Measurements from ENCODE around the gene VAV1. TPM values are rescaled to one million over a fixed set of nuclear protein-coding genes. Genes with fewer than 3 reads are reported as not detected.

VAV1 gene
- total and polyA plus RNA-seq, 2 of the 8 experiments (the other 6 are each of a cell fraction or from before 2014, with no cell fraction given) = 0.21 to 0.22 TPM

DNA sequence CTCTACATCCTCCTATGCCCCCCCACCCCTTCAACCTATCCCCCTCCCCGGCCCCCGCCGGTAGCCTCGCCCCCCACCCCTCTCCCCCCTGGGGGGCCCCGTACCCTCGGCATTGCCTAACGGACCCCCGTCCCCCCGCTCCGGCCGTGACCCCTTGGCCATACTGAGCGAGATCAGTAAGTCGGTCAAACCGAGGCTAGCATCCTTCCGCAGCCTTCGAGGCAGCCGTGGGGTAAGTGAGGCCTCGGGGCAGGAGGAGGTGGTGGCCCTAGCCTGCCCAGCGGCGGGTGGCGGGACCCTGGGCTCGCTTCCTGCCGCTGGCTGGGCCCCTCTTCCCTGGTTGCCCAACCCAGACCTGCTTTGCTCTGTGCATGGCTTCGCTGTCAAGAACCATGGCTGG, 26.5 kb upstream of the VAV1 start:
- H3K9me3 ChIP-seq (ENCODE audit: insufficient read depth in 2 of 2, low read depth in 1 of 2, low read length in 1 of 2) = no peaks in the 10 kb centered on the region
- 92% methylated on average over 4 of the region's 24 CpGs; no CpG with 5 or more reads in 1 of the 2 experiments for WGBS, 2 experiments (ENCODE audit: extremely low coverage in 1 of 2, insufficient coverage in 1 of 2, insufficient read length in 1 of 2, insufficient replicate concordance in 2 of 2, low coverage in 1 of 2, low lambda C conversion rate in 2 of 2, missing lambda C conversion rate in 1 of 2)
- CTCF ChIA-PET (ENCODE audit: partially characterized antibody) = no interaction called here
- H3K4me1 ChIP-seq (replicated peaks in 1 of 4; ENCODE audit: control insufficient read depth in 3 of 4, insufficient read depth in 4 of 4, low read length in 3 of 4) = peaks cover 0 to 16% (median 11%) of the 10 kb centered on the region in 4 experiments; a peak in 5 of 7 replicates
- H2BK15ac ChIP-seq (ENCODE audit: low read length) = no peak overlapping the region
- DNase-seq (ENCODE audit: low read depth in 1 of 2, low spot score in 2 of 2) = no peak
- no peak overlapping the region for H2BK120ac ChIP-seq (replicated peaks; ENCODE audit: low read depth, low read length)
- H3K14ac ChIP-seq (ENCODE audit: insufficient read length) = no peak overlapping the region
- no peak overlapping the region for H2AFZ ChIP-seq (ENCODE audit: low read length)
- H3K4me2 ChIP-seq (ENCODE audit: insufficient read depth in 1 of 2, low read depth in 2 of 2, low read length in 2 of 2) = no peak overlapping the region
- H3K4ac ChIP-seq (replicated peaks; ENCODE audit: insufficient read length, low read depth, low read length) = no peak overlapping the region
- FAIRE-seq = no peak
- H3K79me2 ChIP-seq (ENCODE audit: control insufficient read depth in 1 of 2, insufficient read depth in 2 of 2, low read length in 2 of 2) = peaks cover 0 to 11% of the 10 kb centered on the region in 2 experiments; a peak in 1 of 4 replicates
- H4K8ac ChIP-seq (ENCODE audit: extremely low read depth, insufficient read depth, low read length) = no peak overlapping the region
- H3K27ac ChIP-seq (ENCODE audit: low read depth, low read length) = no peak overlapping the region
- no peak overlapping the region for H2BK5ac ChIP-seq (ENCODE audit: low read depth, low read length)
- H3K56ac ChIP-seq (replicated peaks; ENCODE audit: insufficient read length, low read depth, low read length) = no peak overlapping the region
- POLR2A ChIA-PET (ENCODE audit: partially characterized antibody) = interaction anchor here (1.4 kb wide), 1 partner anchor 18 kb away, joined by 4 read pairs; no protein-coding TSS in a partner anchor
- no peak overlapping the region for H3K4me3 ChIP-seq (ENCODE audit: extremely low read depth in 1 of 4, insufficient read depth in 2 of 4, low read depth in 3 of 4, low read length in 4 of 4)
- H2BK20ac ChIP-seq (ENCODE audit: low read length) = no peak overlapping the region
- peaks cover 0 to 6% of the 10 kb centered on the region in 2 experiments for H4K20me1 ChIP-seq (replicated peaks in 1 of 2; ENCODE audit: control insufficient read depth in 1 of 2, insufficient read depth in 2 of 2, low read length in 2 of 2)
- H2BK12ac ChIP-seq (ENCODE audit: low read depth, low read length) = no peak overlapping the region
- no peak overlapping the region for H4K5ac ChIP-seq (ENCODE audit: insufficient read length, low read depth, low read length)
- H3K36me3 ChIP-seq (ENCODE audit: control insufficient read depth in 2 of 4, insufficient read depth in 4 of 4, low read length in 3 of 4) = peaks cover 31 to 85% (median 52%) of the 10 kb centered on the region in 4 experiments
- H3K27me3 ChIP-seq (replicated peaks in 1 of 4; ENCODE audit: control insufficient read depth in 3 of 4, extremely low read depth in 1 of 4, insufficient read depth in 3 of 4, low read length in 3 of 4) = no peaks in the 10 kb centered on the region
- peaks cover 2% of the 10 kb centered on the region for H3K79me1 ChIP-seq (ENCODE audit: low read depth, low read length)
- no peak overlapping the region for H4K91ac ChIP-seq (replicated peaks; ENCODE audit: insufficient read length, low read length)
- no peak overlapping the region for H3K9ac ChIP-seq (replicated peaks in 1 of 4; ENCODE audit: extremely low read depth in 1 of 4, low read depth in 3 of 4, low read length in 3 of 4)
- no peak overlapping the region for H2AK5ac ChIP-seq (ENCODE audit: low read depth, low read length)
- H3K18ac ChIP-seq (ENCODE audit: extremely low read depth, low read length) = no peak overlapping the region
- H3K23ac ChIP-seq (ENCODE audit: insufficient read length) = no peak overlapping the region
- peaks cover under 1% of the 10 kb centered on the region; the same call in 1 of the 2 replicates for H3K23me2 ChIP-seq (ENCODE audit: low read depth, low read length)
- TF ChIP-seq, protein P1, sequence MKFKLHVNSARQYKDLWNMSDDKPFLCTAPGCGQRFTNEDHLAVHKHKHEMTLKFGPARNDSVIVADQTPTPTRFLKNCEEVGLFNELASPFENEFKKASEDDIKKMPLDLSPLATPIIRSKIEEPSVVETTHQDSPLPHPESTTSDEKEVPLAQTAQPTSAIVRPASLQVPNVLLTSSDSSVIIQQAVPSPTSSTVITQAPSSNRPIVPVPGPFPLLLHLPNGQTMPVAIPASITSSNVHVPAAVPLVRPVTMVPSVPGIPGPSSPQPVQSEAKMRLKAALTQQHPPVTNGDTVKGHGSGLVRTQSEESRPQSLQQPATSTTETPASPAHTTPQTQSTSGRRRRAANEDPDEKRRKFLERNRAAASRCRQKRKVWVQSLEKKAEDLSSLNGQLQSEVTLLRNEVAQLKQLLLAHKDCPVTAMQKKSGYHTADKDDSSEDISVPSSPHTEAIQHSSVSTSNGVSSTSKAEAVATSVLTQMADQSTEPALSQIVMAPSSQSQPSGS (IDR thresholded peaks at IDR 0.05; ENCODE audit: low read length) = no peak
- TF ChIP-seq TBP (IDR thresholded peaks at IDR 0.05; ENCODE audit: low read depth, low read length) (no peak), POLR2A (IDR thresholded peaks at IDR 0.05; ENCODE audit: control extremely low read depth in 1 of 2, low read depth in 2 of 2, low read length in 2 of 2) (no peak), SRF (IDR thresholded peaks at IDR 0.05; ENCODE audit: low read depth, low read length) (no peak), GABPA (IDR thresholded peaks at IDR 0.05; ENCODE audit: borderline replicate concordance, insufficient read depth, low read length) (no peak), RXRA (IDR thresholded peaks at IDR 0.05; ENCODE audit: insufficient read depth, low read depth, low read length) (no peak), EGR1 (IDR thresholded peaks at IDR 0.05; ENCODE audit: borderline replicate concordance, low read depth, low read length) (no peak), NRF1 (IDR thresholded peaks at IDR 0.05; ENCODE audit: low read depth, low read length) (no peak), TAF1 (IDR thresholded peaks at IDR 0.05; ENCODE audit: low read depth, low read length) (no peak), TEAD4 (IDR thresholded peaks at IDR 0.05; ENCODE audit: low read depth, low read length) (no peak), RAD21 (IDR thresholded peaks at IDR 0.05 in 1 of 2, conservative IDR thresholded peaks at IDR 0.05 in 1 of 2; ENCODE audit: low read depth in 2 of 2, low read length in 2 of 2) (no peak), PHF8 (conservative IDR thresholded peaks at IDR 0.05; ENCODE audit: low read depth, low read length) (no peak), SP2 (IDR thresholded peaks at IDR 0.05; ENCODE audit: low read length) (no peak)

Data from H1 (cell line).